Activated CD4-positive, CD25-positive, alpha-beta regulatory T cell (primary cell): Measurements from ENCODE around the gene PILRB.
A peak's percentile ranks its signal among the peaks of the same experiment; 100 is the strongest.
"Not testable (repeated sequence)": the region's sequence is repeated elsewhere in the genome, so short reads cannot be mapped to it uniquely, and the experiment has no call there.

Experiments used
- DNase-seq, 4 experiments: peaks; one replicate each; lab custom pipeline; 2025; lab: John Stamatoyannopoulos, UW

Gene PILRB

DNA sequence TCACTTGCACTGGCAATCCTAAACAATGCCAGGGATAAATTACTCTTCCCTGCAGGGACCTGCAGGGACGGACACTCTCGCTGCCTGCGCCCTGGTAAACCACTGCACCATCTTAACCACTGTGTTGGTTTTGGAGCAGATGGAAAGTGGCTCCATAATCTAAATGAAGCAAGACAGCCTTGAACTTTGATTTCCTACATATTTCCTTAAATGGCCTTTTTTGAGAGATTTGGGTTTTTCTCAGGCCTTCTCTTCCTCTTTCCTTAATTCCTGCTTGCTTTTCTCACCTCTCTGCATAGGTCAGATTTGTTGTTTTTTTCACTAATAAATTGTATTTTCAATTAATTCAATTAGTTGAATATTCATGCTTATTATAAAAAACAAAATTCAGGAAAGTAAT is 18.1 kb downstream of the PILRB start:
- DNase-seq: no peak

DNA sequence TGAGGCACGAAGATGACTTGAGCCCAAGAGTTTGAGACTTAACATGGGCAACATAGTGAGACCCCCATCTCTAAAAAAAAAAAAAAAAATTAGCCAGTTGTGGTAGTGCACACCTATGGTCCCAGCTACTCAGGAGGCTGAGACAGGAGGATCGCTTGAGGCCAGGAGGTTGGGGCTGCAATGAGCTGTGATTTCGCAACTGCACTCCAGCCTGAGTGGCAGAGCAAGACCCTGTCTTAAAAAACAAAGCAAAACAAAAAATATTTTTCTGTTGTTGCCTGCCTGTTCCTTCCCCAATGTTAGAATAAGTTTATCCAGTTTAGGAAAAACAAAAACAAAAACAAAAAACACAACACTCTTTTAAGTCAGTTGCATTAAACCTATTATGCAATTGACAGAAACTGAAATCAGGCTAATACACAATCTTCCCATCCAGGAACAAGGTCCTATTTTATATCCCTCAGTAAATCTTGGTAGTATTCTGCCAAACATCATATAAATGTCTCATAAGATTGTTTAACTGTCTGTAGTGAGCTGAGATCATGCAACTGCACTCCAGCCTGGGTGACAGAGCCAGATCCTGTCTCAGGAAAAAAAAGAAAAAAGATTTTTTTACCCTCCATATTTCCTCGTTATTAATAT is 20.3 kb downstream of the PILRB start:
- no peak for DNase-seq

DNA sequence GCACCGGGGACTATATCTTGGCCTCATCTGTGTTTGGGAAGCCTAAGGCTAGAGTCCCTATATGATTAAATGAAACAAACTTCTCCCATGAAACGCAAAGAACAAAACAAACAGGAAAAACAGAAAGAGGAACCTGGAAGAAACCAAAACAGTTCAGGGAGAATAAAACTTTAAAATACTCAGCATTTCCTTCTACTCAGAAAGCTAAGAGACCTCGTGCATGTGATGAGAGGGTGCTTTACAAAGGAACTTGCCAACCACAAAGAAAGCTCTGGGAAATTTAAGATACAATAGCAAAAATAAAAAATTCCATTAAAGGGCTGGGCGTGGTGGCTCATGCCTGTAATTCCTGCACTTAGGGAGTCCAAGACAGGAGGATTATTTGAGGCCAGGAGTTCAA is 22.3 kb downstream of the PILRB start:
- no peak for DNase-seq

DNA sequence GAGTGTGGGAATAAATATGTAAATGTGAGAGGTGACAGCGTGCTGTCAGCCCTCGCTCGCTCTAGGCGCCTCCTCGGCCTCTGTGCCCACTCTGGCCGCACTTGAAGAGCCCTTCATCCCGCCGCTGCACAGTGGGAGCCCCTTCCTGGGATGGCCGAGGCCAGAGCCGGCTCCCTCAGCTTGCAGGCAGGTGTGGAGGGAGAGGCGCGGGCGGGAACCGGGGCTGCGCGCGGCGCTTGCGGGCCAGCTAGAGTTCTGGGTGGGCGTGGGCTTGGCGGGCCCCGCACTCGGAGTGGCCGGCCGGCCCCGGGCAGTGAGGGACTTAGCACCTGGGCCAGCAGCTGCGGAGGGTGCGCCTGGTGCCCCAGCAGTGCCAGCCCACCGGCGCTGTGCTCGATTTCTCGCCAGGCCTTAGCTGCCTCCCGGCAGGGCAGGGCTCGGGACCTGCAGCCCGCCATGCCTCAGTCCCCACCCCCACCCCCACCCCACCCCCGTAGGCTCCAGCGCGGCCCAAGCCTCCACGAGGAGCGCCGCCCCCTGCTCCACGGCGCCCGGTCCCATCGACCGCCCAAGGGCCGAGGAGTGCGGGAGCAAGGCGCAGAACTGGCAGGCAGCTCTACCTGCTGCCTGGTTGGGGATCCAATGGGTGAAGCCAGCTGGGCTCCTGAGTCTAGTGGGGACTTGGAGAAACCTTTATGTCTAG is 23.8 kb downstream of the PILRB start:
- not testable (repeated sequence) for DNase-seq

DNA sequence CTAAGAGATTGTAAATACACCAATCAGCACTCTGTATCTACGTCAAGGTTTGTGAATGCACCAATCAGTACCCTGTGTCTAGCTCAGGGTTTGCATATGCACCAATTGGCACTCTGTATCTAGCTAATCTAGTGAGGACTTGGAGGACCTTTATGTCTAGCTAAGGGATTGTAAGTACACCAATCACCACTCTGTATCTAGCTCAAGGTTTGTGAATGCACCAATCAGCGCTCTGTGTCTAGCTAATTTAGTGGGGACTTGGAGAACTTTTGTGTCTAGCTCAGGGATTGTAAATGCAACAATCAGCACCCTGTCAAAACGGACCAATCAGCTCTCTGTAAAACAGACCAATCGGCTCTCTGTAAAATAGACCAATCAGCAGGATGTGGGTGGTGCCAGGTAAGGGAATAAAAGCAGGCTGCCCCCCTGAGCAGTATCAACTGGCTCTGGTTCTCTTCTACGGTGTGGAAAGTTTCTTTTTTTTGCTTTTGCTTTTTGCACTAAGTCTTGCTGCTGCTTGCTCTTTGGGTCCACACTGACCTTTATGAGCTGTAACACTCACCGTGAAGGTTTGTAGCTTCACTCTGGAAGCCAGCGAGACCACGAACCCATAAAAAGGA is 24.4 kb downstream of the PILRB start:
- DNase-seq: not testable (repeated sequence)

DNA sequence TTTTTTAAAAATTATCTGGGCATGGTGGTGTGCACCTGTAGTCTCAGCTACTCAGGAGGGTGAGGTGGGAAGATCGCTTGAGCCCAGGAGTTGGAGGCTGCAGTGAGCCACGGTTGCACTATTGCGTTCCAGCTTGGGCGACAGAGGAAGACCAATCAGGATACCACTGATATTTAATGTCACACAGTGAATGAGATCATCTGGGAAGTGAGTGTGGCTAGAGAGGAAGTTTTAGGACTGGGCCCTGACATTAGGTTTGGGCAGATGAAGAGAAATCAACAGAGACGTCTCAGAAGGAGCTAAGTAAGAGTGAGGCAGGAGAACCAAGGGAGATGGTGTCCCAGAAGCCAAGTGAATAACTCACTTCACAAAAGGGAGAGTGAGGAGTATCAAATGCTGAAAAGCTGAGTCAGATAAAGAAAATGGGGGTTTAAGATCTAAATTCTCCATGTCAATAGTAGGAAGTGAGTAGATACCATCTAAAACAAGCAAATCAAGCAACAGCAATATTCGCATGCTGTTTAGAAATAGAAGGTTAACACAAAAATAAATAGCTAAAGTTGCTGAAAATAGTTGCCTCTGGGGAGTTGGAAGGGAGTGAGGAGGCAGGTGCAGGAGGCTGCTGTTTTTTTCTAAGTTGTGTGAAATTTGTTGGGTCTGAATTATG is 26.8 kb downstream of the PILRB start:
- DNase-seq: no peak

DNA sequence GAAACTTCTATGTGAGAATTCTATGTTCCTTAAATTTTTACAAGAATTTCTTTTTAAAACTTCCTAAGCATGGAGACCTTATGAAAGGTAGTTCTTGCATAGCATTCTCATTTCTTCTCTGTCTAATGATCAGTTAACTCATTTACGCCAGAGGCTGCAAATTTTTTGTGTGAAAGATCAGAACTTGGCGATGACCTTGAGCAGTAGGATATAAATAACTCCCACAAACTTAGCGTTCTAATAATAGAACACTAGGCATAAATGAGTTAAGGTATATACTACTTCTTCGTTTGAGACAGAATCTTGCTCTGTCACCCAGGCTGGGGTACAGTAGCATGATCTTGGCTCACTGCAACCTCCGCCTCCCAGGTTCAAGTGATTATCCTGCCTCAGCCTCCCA is 29.0 kb downstream of the PILRB start:
- no peak for DNase-seq

DNA sequence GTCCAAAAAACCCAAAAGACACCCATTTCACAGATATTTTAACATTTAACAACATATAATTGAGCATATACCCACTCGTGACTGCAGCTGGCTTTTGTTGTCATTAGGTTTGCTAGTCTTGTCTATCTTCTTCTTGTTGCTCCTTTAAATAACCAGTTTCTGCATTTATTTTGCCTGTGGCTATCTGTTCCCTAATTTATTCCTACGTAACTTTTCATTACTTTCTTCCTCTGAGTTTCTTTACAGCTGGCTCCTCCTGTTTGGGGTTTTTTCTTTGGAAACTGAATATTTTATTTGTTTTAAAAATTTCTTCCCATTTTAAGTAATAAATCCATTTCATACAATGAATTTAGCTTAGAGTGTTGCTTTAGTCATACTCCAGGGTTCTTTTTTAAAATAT is 29.8 kb downstream of the PILRB start:
- no peak for DNase-seq

DNA sequence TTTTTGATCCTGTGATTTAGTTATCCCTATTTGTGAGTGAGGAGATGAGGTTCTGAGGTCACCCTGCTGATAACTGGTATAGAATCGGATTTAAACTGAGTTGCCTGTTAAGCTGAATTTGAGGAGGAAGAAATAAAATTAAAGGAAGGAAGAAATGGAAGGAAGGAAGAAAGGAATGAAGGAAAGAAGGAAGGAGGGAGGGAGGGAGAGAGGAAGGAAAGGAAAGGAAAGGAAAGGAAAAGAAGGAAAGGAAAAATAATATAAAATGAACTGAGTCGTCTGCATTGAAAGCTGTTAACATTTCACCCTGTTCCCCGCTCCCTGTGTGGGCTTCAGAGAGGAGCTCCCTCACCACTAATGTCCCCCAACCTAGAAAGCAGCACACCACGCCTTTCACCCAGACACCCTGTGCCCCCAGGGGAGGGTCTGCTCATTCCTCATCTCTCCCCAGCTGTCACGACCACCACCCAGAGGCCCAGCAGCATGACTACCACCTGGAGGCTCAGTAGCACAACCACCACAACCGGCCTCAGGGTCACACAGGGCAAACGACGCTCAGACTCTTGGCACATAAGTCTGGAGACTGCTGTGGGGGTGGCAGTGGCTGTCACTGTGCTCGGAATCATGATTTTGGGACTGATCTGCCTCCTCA is 31.6 kb downstream of the PILRB start:
- no peak for DNase-seq

DNA sequence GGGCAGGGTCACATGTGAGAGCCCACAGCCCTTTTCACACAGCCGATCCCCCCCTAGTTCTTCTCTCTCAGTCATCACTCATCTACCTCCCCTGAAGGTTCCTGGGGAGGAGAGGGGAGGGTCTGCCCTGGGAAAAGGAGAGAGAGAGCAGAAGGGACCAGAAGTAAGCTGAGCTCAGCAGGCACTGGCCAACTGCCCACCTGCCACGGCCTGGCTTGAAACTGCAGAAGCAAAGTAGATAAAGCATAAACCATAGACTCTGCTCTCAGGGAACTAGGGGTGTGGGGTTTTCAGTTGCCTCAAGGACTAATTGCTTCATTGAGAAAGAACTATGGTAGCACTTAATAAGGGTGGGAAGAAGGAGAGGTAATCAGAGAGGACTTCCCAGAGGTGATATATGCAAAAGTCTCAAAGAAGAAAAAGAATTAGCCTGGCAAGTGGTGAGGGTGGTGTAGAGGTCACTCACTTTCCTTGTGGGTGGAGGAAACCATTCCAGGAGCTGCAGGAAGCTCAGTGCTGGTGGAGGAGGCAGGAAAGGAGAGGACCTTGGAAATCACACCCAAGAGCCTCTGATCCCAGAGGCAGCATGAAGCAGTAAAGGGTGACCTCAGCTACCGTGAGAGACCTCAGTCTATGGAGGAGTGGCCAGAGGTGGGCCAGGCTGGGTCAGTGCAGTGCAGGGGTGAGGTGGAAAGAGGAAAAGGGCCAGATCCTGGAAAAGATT is 32.5 kb downstream of the PILRB start:
- DNase-seq: no peak

DNA sequence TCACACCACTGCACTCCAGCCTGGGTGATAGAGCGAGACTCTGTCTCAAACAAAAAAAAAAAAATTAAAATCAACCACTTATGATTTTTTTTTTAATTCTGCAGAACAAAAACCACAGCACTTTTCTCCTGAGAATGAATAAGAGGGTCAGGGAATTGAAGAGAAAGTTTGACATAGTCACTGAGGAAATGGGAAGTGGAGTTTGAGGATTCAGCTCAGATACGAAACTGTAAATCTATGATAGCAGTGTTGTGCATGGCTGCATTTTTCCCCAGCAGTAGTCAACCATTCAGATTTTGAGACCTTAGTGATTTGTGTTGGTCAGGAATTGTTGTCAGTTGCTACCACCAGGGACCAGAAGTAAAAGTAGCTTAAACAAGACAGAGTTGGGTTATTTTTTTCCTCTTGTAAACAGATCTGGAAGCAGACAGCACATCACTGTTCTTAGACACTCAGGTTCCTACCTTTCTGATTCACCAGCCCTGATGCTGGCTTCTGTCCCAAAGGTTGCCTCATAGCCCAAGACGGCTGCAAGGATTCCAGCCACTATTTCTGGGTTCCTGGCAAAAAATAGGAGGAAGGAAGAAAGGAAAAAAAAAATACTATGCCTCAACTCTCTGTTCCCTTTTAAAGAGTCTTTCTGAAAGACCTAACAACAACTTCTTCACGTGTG is 35.5 kb downstream of the PILRB start:
- DNase-seq: no peak

DNA sequence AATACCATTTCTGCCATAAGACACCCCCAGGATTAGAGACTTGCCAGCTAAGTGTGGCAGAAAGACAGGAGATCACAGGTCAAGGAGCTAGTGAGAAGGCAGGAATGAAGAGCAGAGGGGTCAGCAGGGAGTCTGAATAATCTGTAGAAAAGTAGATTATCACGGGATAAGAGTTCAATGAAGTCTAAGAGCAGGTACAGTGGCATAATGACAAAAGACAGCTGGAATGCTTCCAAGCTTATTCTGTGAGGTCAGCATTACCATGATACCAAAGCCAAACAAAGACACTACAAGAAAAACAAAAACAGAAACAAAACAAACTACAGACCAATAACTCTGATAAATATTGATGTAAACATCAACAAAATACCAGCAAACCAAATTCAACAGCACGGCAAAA is 36.2 kb downstream of the PILRB start:
- DNase-seq: no peak

DNA sequence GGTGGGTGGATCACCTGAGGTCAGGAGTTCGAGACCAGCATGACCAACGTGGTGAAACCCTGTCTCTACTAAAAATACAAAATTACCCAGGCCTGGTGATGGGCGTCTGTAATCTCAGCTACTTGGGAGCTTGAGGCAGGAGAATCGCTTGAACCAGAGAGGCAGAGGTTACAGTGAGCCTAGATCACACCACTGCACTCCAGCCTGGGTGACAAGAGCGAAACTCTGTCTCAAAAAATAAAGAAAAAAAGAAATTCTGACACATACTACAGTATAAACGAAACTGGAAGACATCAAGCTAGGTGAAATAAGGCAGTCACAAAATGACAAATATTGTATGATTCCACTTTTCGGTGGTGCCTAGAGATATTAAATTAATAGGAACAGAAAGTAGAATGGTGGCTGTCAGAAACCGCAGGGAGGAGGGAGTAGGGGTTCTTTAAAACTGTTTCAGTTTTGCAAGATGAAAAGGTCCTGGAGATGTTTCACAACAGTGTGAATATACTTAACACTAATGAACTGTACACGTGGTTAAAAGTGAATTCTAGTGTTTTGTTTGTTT is 38.6 kb downstream of the PILRB start:
- DNase-seq: peak in 1 of 4 experiments; percentile 14

DNA sequence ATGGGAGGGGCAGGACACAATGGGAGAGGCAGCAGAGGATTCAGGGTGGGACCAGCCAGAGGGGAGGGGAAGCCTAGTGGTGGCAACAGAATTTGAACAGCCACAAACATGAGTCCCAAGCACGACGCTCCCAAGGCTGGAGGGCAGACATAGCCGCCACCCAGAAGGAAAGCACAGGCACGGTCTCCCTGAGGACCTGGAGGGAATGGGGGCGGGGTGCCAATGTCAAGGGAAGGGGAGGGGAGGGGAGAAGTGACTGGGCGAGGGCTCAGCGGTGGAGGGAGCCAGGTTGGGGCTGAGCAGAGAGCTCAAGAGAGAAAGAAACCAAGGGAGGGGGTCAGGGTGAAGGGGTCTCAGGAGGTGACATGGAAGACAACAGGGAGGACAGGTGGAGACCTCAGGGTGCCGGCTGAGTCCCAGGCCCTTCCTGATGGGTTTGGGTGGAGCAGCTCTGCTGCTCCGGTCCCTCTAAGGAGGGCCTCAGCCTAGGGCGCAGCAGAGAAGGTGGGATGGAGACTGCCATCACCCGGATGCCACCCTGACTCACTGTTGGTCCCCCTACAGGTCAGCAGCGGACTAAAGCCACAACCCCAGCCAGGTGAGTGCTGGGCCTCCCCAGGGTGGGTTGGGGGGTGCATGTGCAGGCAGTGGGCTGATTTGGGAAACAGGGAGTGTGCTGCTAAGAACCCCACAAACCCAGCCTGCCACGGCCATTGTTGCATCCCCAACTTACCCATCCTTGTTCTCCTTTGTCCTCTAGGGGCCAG is 39.6 kb downstream of the PILRB start:
- DNase-seq: no peak

DNA sequence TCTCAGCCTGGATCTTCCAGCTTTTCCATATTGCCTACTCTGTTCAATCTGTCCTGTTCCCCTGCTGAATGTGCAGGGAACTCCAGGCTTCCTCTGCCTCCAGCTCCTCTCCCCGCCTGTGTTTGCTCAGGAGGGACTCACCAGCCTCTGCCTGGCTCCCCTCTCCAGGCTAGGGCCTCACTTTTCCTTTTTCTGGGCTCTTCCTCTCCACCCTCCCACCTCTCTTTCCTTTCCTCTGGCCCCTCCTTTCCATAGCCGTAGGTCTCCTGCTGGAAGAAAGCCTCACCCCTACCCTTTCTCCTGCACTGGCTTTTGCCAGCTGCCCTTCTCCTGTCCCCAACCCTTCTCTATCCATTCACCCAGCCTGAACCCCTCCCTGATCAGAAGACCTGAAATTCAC is 40.3 kb downstream of the PILRB start:
- DNase-seq: no peak

DNA sequence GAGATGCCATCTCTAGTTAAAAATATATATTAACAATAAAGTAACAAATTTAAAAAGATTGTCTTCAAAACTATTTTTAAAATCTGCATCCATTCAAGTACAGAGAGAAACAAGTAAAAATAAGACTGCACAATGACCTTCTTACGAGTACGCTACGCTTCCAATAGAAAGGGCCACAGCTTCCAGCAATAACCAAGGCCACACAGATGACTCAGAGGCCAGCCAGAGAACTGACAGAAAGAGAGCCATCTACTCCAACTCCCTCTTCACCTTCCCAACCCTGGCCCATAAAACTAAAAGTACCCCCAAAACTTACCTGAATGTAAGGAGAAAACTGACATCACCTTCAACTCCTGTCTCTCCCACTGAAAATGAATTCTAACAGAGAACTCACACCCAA is 42.1 kb downstream of the PILRB start:
- DNase-seq: no peak

DNA sequence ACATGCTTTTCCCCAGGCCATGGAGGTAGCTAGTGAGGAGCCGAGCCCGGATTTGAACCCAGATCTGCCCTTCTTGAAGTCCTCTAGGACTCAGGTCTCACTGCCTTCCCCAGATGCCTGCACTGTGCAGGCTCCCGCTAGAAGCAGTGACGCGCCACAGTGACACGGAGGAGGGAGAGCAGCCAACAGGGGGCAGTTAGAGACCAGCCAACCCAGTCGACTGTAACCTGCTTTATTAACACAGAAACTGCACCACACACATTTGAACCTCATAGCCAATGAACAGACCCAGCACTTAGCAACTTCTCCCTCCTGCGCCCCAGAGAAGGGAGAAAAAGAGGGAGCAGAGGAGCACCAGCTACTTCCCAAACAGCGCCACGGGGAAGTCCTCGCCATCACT is 42.7 kb downstream of the PILRB start:
- no peak for DNase-seq

DNA sequence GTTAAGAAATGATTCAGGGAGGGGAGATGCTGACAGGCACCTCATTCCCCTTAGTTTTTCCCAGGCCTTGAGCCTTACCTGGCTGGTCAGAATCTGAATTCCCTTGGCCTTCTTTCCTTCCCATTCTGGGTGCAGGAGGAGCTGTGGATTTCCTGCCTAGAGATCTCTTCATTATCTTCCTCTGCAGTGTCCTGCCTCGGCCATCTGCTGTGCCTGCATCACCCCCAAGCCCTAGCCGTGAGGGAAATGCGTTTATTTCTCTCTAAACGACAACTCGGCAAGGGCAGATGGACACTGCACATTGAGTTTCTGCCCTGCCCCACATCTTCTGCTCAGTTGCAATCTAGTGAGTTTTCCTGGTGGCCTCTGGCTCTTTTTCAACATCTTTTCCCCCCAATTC is 43.9 kb downstream of the PILRB start:
- DNase-seq: no peak

DNA sequence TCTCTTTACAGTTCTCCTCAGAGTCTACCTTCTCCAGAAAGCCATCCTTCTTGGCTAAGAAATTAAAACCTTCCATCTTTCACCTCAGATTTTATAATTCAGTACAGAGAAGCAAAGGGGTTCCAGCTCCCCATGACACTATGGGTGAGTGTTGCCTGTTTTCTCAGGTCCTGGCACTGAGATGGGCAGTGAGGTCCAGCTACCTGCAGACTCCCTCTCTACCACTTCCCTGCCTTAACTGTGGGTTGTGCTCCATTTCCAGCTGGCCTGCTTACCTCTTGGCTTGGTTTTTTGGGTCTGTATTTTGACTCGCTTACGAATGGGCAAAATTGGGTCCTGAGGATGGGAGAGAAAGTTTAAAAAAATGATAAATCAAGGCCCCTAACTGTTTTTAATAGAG is 44.3 kb downstream of the PILRB start:
- DNase-seq: no peak

DNA sequence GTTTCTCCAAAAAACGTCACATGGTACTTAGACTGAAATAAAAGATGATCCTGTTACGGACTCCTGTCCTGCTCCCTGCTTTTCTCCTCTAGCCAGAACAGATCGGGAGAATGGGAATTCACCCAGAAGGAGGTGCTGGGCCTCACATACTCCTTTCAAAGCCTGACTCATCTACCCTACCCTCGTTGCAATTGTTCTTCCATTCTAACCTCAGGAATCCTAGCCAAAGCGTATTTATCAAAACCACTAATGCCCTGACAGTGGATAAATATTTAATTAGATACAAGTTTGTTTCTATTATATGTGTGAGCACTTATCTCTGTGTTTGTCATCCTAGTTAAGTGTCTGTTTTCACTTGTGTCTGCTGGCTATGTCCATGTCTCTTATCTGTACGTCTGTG is 48.9 kb downstream of the PILRB start:
- DNase-seq: no peak
